ENCODE data around the gene KCNJ14. TPM values are rescaled to one million over a fixed set of nuclear protein-coding genes. Genes with fewer than 3 reads are reported as not detected.
"Not testable (repeated sequence)": the region's sequence is repeated elsewhere in the genome, so short reads cannot be mapped to it uniquely, and the experiment has no call there.

The KCNJ14 gene
- total and polyA plus RNA-seq, 5 experiments from 2014 or later = 0.39 to 2.9 (median 1.6) TPM; not detected in 1

GRCh38 chr19:48484247-48484893 is 29.0 kb downstream of the KCNJ14 start:
- peaks cover 0 to 4% (median 0%) of the 10 kb centered on the region in 3 donors for H3K36me3 Mint-ChIP-seq
- H3K9me3 Mint-ChIP-seq = no peaks in the 10 kb centered on the region
- no peak for ATAC-seq
- POLR2A ChIA-PET = no interaction called here
- H3K27ac Mint-ChIP-seq = peak overlapping the region in 4 of 10 donors; percentile 56 to 90 (median 62)
- no peak overlapping the region for H3K4me3 Mint-ChIP-seq
- H3K4me1 Mint-ChIP-seq = peaks cover 11 to 37% (median 23%) of the 10 kb centered on the region in 4 donors
- no peak for DNase-seq
- no peaks in the 10 kb centered on the region for H3K27me3 Mint-ChIP-seq

GRCh38 chr19:48484931-48485612 is 29.7 kb downstream of the KCNJ14 start:
- Mint-ChIP-seq H3K36me3 (peaks cover 0 to 4% (median 0%) of the 10 kb centered on the region in 3 donors), H3K27me3 (no peaks in the 10 kb centered on the region), H3K27ac (peak overlapping the region in 1 of 10 donors; percentile 52), H3K4me3 (no peak overlapping the region), H3K9me3 (no peaks in the 10 kb centered on the region), H3K4me1 (peaks cover 11 to 31% (median 24%) of the 10 kb centered on the region in 4 donors)
- POLR2A ChIA-PET = no interaction called here
- DNase-seq (no peak), ATAC-seq (no peak)

- H3K36me3 Mint-ChIP-seq, H3K4me3 Mint-ChIP-seq, H3K27me3 Mint-ChIP-seq, DNase-seq, POLR2A ChIA-PET, H3K9me3 Mint-ChIP-seq, ATAC-seq: not testable (repeated sequence)
- Mint-ChIP-seq H3K27ac (peak overlapping the region in 1 of 10 donors; percentile 43), H3K4me1 (peaks cover 11 to 27% (median 25%) of the 10 kb centered on the region in 4 donors)
Measured at GRCh38 chr19:48486706-48487105, 31.3 kb downstream of the KCNJ14 start.

GRCh38 chr19:48487544-48487943 is 32.2 kb downstream of the KCNJ14 start:
- Mint-ChIP-seq H3K27ac (no peak overlapping the region), H3K4me1 (peaks cover 16 to 31% (median 27%) of the 10 kb centered on the region in 4 donors), H3K4me3 (no peak overlapping the region), H3K9me3 (no peaks in the 10 kb centered on the region), H3K36me3 (peaks cover 0 to 4% (median 0%) of the 10 kb centered on the region in 3 donors), H3K27me3 (peaks cover 0 to 2% (median 0%) of the 10 kb centered on the region in 5 donors)
- no peak for ATAC-seq
- POLR2A ChIA-PET = no interaction called here
- DNase-seq = no peak

- POLR2A ChIA-PET = interaction anchor here (0.7 kb wide), 1 partner anchor 248 kb away, joined by 5 read pairs; no protein-coding TSS in a partner anchor
Measured at GRCh38 chr19:48487948-48488347, 32.6 kb downstream of the KCNJ14 start.

GRCh38 chr19:48488478-48488877 is 33.1 kb downstream of the KCNJ14 start:
- H3K4me1 Mint-ChIP-seq = peaks cover 20 to 37% (median 35%) of the 10 kb centered on the region in 4 donors
- POLR2A ChIA-PET = interaction anchor here (0.7 kb wide), 1 partner anchor 248 kb away, joined by 5 read pairs; no protein-coding TSS in a partner anchor
- not testable (repeated sequence) for H3K9me3 Mint-ChIP-seq, DNase-seq, H3K27ac Mint-ChIP-seq, H3K4me3 Mint-ChIP-seq, H3K36me3 Mint-ChIP-seq, ATAC-seq, H3K27me3 Mint-ChIP-seq

More at GRCh38 chr19:48487948-48488347, 32.6 kb downstream of the KCNJ14 start:
- Mint-ChIP-seq H3K9me3 (no peaks in the 10 kb centered on the region), H3K36me3 (peaks cover 0 to 4% (median 0%) of the 10 kb centered on the region in 3 donors), H3K27ac (no peak overlapping the region), H3K4me3 (no peak overlapping the region), H3K4me1 (peaks cover 19 to 35% (median 31%) of the 10 kb centered on the region in 4 donors), H3K27me3 (peaks cover 0 to 4% (median 0%) of the 10 kb centered on the region in 5 donors)
- no peak for DNase-seq
- ATAC-seq = no peak

- POLR2A ChIA-PET = interaction anchor here (0.6 to 2.3 kb wide), 15 partner anchors 9 to 881 kb away, joined by 3 to 21 read pairs (median 4); partner anchors contain the start of genes RPL18 and SPHK2
- Mint-ChIP-seq H3K4me1 (peaks cover 14 to 40% (median 37%) of the 10 kb centered on the region in 4 donors), H3K27ac (peak overlapping the region in 1 of 10 donors; percentile 8), H3K36me3 (no peaks in the 10 kb centered on the region), H3K9me3 (no peaks in the 10 kb centered on the region), H3K4me3 (peak overlapping the region in 8 of 10 donors; percentile 8 to 86 (median 39)), H3K27me3 (peaks cover 0 to 12% (median 0%) of the 10 kb centered on the region in 5 donors)
- DNase-seq = peak; percentile 55 to 87 (median 78)
- peak; percentile 40 to 45 for ATAC-seq
Measured at GRCh38 chr19:48489608-48490216, 34.3 kb downstream of the KCNJ14 start.

GRCh38 chr19:48490981-48491792 is 35.8 kb downstream of the KCNJ14 start:
- POLR2A ChIA-PET = interaction anchor here (0.7 to 2.3 kb wide), 6 partner anchors 10 to 286 kb away, joined by 3 to 21 read pairs (median 4); no protein-coding TSS in a partner anchor
- Mint-ChIP-seq H3K4me3 (peak overlapping the region; percentile 4 to 86 (median 70)), H3K27me3 (peaks cover 0 to 22% (median 5%) of the 10 kb centered on the region in 5 donors), H3K4me1 (peaks cover 14 to 46% (median 41%) of the 10 kb centered on the region in 4 donors), H3K9me3 (no peaks in the 10 kb centered on the region), H3K36me3 (no peaks in the 10 kb centered on the region), H3K27ac (peak overlapping the region in 3 of 10 donors; percentile 38 to 72 (median 46))
- ATAC-seq (peak; percentile 32 to 38), DNase-seq (peak; percentile 49 to 88 (median 62))

- H3K27ac Mint-ChIP-seq = peak overlapping the region in 7 of 10 donors; percentile 43 to 89 (median 72)
- POLR2A ChIA-PET = no interaction called here
- H3K27me3 Mint-ChIP-seq = peaks cover 0 to 27% (median 5%) of the 10 kb centered on the region in 5 donors
- H3K9me3 Mint-ChIP-seq = no peaks in the 10 kb centered on the region
- DNase-seq (no peak), ATAC-seq (no peak)
- no peaks in the 10 kb centered on the region for H3K36me3 Mint-ChIP-seq
- peak overlapping the region; percentile 49 to 86 (median 72) for H3K4me3 Mint-ChIP-seq
- H3K4me1 Mint-ChIP-seq = peaks cover 14 to 48% (median 41%) of the 10 kb centered on the region in 4 donors
Measured at GRCh38 chr19:48491793-48492123, 36.4 kb downstream of the KCNJ14 start.

GRCh38 chr19:48492925-48493717 is 37.7 kb downstream of the KCNJ14 start:
- Mint-ChIP-seq H3K27ac (peak overlapping the region in 6 of 10 donors; percentile 23 to 83 (median 75)), H3K9me3 (no peaks in the 10 kb centered on the region), H3K4me1 (peaks cover 17 to 53% (median 45%) of the 10 kb centered on the region in 4 donors), H3K36me3 (no peaks in the 10 kb centered on the region), H3K4me3 (peak overlapping the region; percentile 60 to 86 (median 77)), H3K27me3 (peaks cover 0 to 35% (median 8%) of the 10 kb centered on the region in 5 donors)
- DNase-seq = peak; percentile 69 to 89 (median 79)
- ATAC-seq = peak; percentile 62 to 73
- POLR2A ChIA-PET = interaction anchor here (0.5 to 2.2 kb wide), 11 partner anchors 9 to 171 kb away, joined by 3 to 12 read pairs (median 6); partner anchors contain the start of genes LMTK3, RPL18 and SPHK2
